ENCODE results near the gene SWT1. TPM values are rescaled to one million over a fixed set of nuclear protein-coding genes. Genes with fewer than 3 reads are reported as not detected.

Gene SWT1, protein sequence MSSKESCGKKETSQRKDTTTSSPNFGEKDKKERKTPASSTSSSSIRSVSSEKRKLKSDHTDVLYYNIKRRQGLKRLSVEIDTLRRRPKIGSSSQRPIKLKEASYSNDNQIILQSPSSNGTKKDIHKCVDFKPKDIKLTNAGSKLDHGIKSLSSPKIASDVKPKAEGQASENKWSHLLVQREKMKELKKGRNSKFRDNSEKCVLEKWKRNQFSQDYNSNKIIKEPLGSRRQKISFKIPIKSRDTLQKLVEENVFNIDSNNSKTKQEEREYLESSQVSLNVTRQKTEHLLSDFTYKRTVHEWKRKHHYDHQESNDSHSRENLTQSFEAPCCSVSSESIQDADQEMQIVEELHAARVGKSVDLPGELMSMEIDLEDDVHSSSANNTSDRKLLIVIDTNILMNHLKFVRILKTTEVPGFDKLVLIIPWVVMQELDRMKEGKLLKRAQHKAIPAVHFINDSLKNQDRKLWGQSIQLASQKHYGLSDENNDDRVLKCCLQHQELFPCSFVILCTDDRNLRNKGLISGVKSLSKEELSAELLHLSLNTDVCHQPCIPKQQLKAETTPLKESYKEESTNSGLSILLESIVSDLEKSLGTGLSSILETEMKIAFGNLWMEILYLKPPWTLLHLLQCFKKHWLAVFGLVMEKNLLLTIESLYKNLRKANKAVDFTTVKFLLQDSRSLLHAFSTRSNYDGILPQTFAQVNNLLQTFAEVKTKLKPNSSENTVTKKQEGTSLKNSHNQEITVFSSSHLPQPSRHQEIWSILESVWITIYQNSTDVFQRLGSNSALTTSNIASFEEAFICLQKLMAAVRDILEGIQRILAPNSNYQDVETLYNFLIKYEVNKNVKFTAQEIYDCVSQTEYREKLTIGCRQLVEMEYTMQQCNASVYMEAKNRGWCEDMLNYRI
- polyA plus RNA-seq (2012; rRNA removed): 1.1 and 1.6 TPM in 2 replicates
- 1.8 and 1.9 TPM in 2 replicates for polyA plus RNA-seq (2012; cell fraction: cytosol; rRNA removed)
- 1.6 and 2.8 TPM in 2 replicates for polyA plus RNA-seq (2012; cell fraction: nucleus; rRNA removed)

- Histone ChIP-seq H3K9me3 (no peaks in the 10 kb centered on the region), H3K79me2 (ENCODE audit: insufficient read depth) (peaks cover 43% of the 10 kb centered on the region), H3K9ac (peak within 1 kb of the TSS; percentile 89), H3F3A (replicated peaks; ENCODE audit: insufficient read depth) (peaks cover 5% of the 10 kb centered on the region), H3K4me3 (ENCODE audit: low read depth in 2 of 2, low read length in 1 of 2) (peak within 1 kb of the TSS; percentile 92 to 94), H3K36me3 (replicated peaks in 1 of 2; ENCODE audit: control insufficient read depth in 1 of 2, insufficient read depth in 2 of 2, low read length in 1 of 2) (peaks cover 0 to 1% of the 10 kb centered on the region in 2 experiments), H3K4me1 (ENCODE audit: control insufficient read depth in 1 of 2, insufficient read depth in 2 of 2, low read depth in 1 of 2, low read length in 1 of 2) (peaks cover 8 to 23% of the 10 kb centered on the region in 2 experiments; a peak in 3 of 4 replicates), H4K20me1 (ENCODE audit: insufficient read depth) (no peaks in the 10 kb centered on the region), H3K4me2 (peak within 1 kb of the TSS; percentile 91), H3K27me3 (ENCODE audit: insufficient read depth) (no peaks in the 10 kb centered on the region), H2AFZ (ENCODE audit: low read depth) (peak within 1 kb of the TSS; percentile 97), H3K9me2 (no peaks in the 10 kb centered on the region), H3K27ac (ENCODE audit: low read depth in 2 of 2, low read length in 1 of 2) (peak within 1 kb of the TSS; percentile 93 to 100)
- TF ChIP-seq TAF1 (IDR thresholded peaks at IDR 0.05; ENCODE audit: borderline replicate concordance, low read depth, low read length): peak; percentile 33; the same call in 1 of the 2 replicates
- no peak for TF ChIP-seq SMC3 (IDR thresholded peaks at IDR 0.05; ENCODE audit: low read depth, low read length)
- TF ChIP-seq CHD2 (IDR thresholded peaks at IDR 0.05; ENCODE audit: low read length, partially characterized antibody): peak; percentile 90
- TF ChIP-seq POLR2AphosphoS5 (IDR thresholded peaks at IDR 0.05; ENCODE audit: low read depth, low read length): peak; percentile 96
- peak; percentile 7; the same call in 1 of the 2 replicates for TF ChIP-seq FOSL2 (IDR thresholded peaks at IDR 0.05; ENCODE audit: borderline replicate concordance, low read depth)
- peak; percentile 87 for TF ChIP-seq GABPA (IDR thresholded peaks at IDR 0.05; ENCODE audit: low read depth)
- TF ChIP-seq NFIC (IDR thresholded peaks at IDR 0.05; ENCODE audit: borderline replicate concordance): no peak
- peak; percentile 68 for TF ChIP-seq NRF1 (IDR thresholded peaks at IDR 0.05; ENCODE audit: low read depth, low read length)
- TF ChIP-seq ELF1 (IDR thresholded peaks at IDR 0.05): peak; percentile 82
- peak; percentile 88 for TF ChIP-seq RFX5 (IDR thresholded peaks at IDR 0.05; ENCODE audit: low read length)
- ChIA-PET POLR2A (interaction anchor here (1.0 to 2.4 kb wide), 2 partner anchors 111 to 159 kb away, joined by 4 to 15 read pairs; partner anchors contain the start of gene RNF2), CTCF (interaction anchor here (2.3 to 8.7 kb wide), 2 partner anchors 12 to 351 kb away, joined by 8 to 75 read pairs; no protein-coding TSS in a partner anchor)
- peak; percentile 92 for DNase-seq
- WGBS (ENCODE audit: low lambda C conversion rate): under 1% methylated on average over 30 of the region's 63 CpGs
Measured at GRCh38 chr1:185156854-185157598, at the start of gene SWT1, which contains the start of gene TRMT1L. Gene SWT1 (plus strand): TSS chr1:185157167. CDS start chr1:185160842, 3,675 bp downstream. Gene TRMT1L (minus strand): TSS chr1:185156953. CDS start chr1:185156712, 241 bp downstream.

DNA sequence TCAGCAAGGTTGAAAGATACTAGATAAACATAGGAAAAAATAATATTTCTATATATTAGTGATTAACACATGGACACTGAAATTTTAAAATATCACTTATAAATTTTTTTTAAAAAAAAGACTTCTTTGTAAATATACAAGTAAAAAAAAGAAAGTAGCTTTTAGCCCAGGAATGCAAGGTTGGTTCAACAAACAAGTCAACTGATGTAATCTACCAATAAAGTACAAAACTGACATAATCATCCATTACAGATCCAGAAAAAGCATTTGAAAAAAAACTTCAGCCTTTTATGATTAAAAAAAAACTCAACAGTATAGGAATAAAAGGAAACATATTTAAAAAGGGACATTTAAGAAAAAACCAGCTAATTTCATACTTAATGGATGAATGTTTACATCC lies 48.6 kb upstream of the SWT1 start:
- H3K27ac ChIP-seq (ENCODE audit: low read depth in 2 of 2, low read length in 1 of 2): no peak overlapping the region
- H3K9me2 ChIP-seq: no peaks in the 10 kb centered on the region
- H3K79me2 ChIP-seq (ENCODE audit: insufficient read depth): no peaks in the 10 kb centered on the region
- no peak overlapping the region for H3K9ac ChIP-seq
- POLR2A ChIA-PET: no interaction called here
- H2AFZ ChIP-seq (ENCODE audit: low read depth): no peak overlapping the region
- no peak for DNase-seq
- no peak overlapping the region for H3K4me3 ChIP-seq (ENCODE audit: low read depth in 2 of 2, low read length in 1 of 2)
- no peaks in the 10 kb centered on the region for H3K9me3 ChIP-seq
- H4K20me1 ChIP-seq (ENCODE audit: insufficient read depth): no peaks in the 10 kb centered on the region
- CTCF ChIA-PET: interaction anchor here (0.9 to 1.0 kb wide), 2 partner anchors 11 to 62 kb away, joined by 3 read pairs; no protein-coding TSS in a partner anchor
- H3K36me3 ChIP-seq (replicated peaks in 1 of 2; ENCODE audit: control insufficient read depth in 1 of 2, insufficient read depth in 2 of 2, low read length in 1 of 2): peaks cover 24 to 29% of the 10 kb centered on the region in 2 experiments
- no peaks in the 10 kb centered on the region for H3K27me3 ChIP-seq (ENCODE audit: insufficient read depth)
- no peak overlapping the region for H3K4me2 ChIP-seq
- H3K4me1 ChIP-seq (ENCODE audit: control insufficient read depth in 1 of 2, insufficient read depth in 2 of 2, low read depth in 1 of 2, low read length in 1 of 2): no peaks in the 10 kb centered on the region
- no peaks in the 10 kb centered on the region for H3F3A ChIP-seq (replicated peaks; ENCODE audit: insufficient read depth)
- TF ChIP-seq MEF2A (IDR thresholded peaks at IDR 0.05; ENCODE audit: borderline replicate concordance, low read depth): no peak
- TF ChIP-seq SMC3 (IDR thresholded peaks at IDR 0.05; ENCODE audit: low read depth, low read length): no peak
- no peak for TF ChIP-seq FOXM1 (IDR thresholded peaks at IDR 0.05; ENCODE audit: low read depth)
- TF ChIP-seq RCOR1 (IDR thresholded peaks at IDR 0.05; ENCODE audit: low read length): no peak
- no peak for TF ChIP-seq GATA2 (CRISPR knock-in tag; IDR thresholded peaks at IDR 0.05)
- no peak for TF ChIP-seq RFX5 (IDR thresholded peaks at IDR 0.05; ENCODE audit: low read length)
- no peak for TF ChIP-seq TCF12 (IDR thresholded peaks at IDR 0.05)
- no peak for TF ChIP-seq POLR2AphosphoS5 (IDR thresholded peaks at IDR 0.05; ENCODE audit: low read depth, low read length)
- no peak for TF ChIP-seq CHD2 (IDR thresholded peaks at IDR 0.05; ENCODE audit: low read length, partially characterized antibody)
- no peak for TF ChIP-seq PBX3 (IDR thresholded peaks at IDR 0.05)
- TF ChIP-seq RAD21 (IDR thresholded peaks at IDR 0.05; ENCODE audit: low read length): no peak
- no peak for TF ChIP-seq EP300 (IDR thresholded peaks at IDR 0.05; ENCODE audit: borderline replicate concordance in 1 of 2, low read depth in 1 of 2, low read length in 1 of 2)
- no peak for TF ChIP-seq SIN3A (IDR thresholded peaks at IDR 0.05; ENCODE audit: borderline replicate concordance, low read depth, low read length)
- TF ChIP-seq FOSL2 (IDR thresholded peaks at IDR 0.05; ENCODE audit: borderline replicate concordance, low read depth): no peak
- no peak for TF ChIP-seq ZBTB33 (IDR thresholded peaks at IDR 0.05; ENCODE audit: borderline replicate concordance, low read depth)
- TF ChIP-seq NFIC (IDR thresholded peaks at IDR 0.05; ENCODE audit: borderline replicate concordance): no peak
